Lower lobe of right lung (tissue), 2 donors: ENCODE measurements around the gene TRIP12. TPM values are rescaled to one million over a fixed set of nuclear protein-coding genes. Genes with fewer than 3 reads are reported as not detected.
"Not testable (repeated sequence)": the region's sequence is repeated elsewhere in the genome, so short reads cannot be mapped to it uniquely, and the experiment has no call there.

ENCODE experiments used
- ATAC-seq, 2 donors: fragments of 200-7000 bp; cut with Tn5 transposase; one replicate each; pipeline ENCODE4 v1.9.1; 2020 to 2022; ENCODE audit warnings: mild to moderate bottlenecking in 2 of 2, moderate library complexity in 2 of 2
- DNase-seq: peaks from one replicate; pipeline ENCODE4 v3.0.0-alpha.2; 2020
- H3K27ac ChIP-seq: fragments of 200-600 bp; one replicate; pipeline ENCODE4 v1.8.0; 2022
- H3K27me3 ChIP-seq: fragments of 200-600 bp; one replicate; pipeline ENCODE4 v1.8.0; 2022; ENCODE audit warnings: low read depth
- H3K36me3 ChIP-seq: fragments of 200-600 bp; one replicate; pipeline ENCODE4 v1.8.0; 2022; ENCODE audit warnings: mild to moderate bottlenecking
- H3K4me1 ChIP-seq: fragments of 200-600 bp; one replicate; pipeline ENCODE4 v1.8.0; 2022
- H3K4me3 ChIP-seq: fragments of 200-600 bp; one replicate; pipeline ENCODE4 v1.8.0; 2022; ENCODE audit warnings: mild to moderate bottlenecking
- H3K9me3 ChIP-seq: fragments of 200-600 bp; one replicate; pipeline ENCODE4 v1.8.0; 2022
- intact Hi-C: fragments of 100-400 bp; cut with DNase I; formaldehyde crosslinking; loops from one replicate; pipeline ENCODE4 v1.11.0; 2022
- total RNA-seq: library from RNA; stranded (reverse); fragmentation: NEBNext Ultra II Directional; extraction: Animal tissue kit (Norgen Biotek cat#: 25700); gene quantifications from one replicate; pipeline ENCODE4 v1.2.1, GENCODE V29; 2021
- TF ChIP-seq, protein P1 (sequence below): fragments of 200-600 bp; IDR thresholded peaks from one replicate; pipeline ENCODE4 v1.8.0; 2022; ENCODE audit warnings: antibody characterized with exemption, mild to moderate bottlenecking
- donor health status: DM: no; HTN: yes; CAD: no; lungs with severe emphysema.

The TRIP12 gene
- total RNA-seq, 1 donor from 2014 or later: 229 TPM

DNA sequence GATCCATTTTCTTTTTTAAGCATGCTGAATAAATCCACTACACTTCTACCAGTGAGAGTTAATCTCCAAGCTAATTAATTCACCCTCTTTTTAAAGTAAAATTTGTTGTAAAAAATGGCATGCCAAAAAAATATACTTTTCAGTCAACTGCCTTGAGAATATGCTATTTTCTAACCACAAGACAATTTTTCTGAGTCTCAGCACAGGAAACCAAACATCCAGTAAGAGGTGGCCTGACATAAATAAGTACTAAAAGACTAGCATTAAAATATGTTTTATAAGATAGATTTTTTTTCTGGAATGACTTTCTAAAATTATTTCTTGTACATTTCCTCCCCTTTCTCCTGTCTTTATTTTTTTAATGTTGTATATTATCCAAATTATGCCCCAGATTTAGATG is 3.4 kb upstream of the TRIP12 start:
- TF ChIP-seq, protein P1, sequence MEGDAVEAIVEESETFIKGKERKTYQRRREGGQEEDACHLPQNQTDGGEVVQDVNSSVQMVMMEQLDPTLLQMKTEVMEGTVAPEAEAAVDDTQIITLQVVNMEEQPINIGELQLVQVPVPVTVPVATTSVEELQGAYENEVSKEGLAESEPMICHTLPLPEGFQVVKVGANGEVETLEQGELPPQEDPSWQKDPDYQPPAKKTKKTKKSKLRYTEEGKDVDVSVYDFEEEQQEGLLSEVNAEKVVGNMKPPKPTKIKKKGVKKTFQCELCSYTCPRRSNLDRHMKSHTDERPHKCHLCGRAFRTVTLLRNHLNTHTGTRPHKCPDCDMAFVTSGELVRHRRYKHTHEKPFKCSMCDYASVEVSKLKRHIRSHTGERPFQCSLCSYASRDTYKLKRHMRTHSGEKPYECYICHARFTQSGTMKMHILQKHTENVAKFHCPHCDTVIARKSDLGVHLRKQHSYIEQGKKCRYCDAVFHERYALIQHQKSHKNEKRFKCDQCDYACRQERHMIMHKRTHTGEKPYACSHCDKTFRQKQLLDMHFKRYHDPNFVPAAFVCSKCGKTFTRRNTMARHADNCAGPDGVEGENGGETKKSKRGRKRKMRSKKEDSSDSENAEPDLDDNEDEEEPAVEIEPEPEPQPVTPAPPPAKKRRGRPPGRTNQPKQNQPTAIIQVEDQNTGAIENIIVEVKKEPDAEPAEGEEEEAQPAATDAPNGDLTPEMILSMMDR: no peak
- no peak for DNase-seq
- intact Hi-C loops: no loop called here
- Histone ChIP-seq H3K36me3 (no peaks in the 10 kb centered on the region), H3K27ac (no peak overlapping the region), H3K27me3 (no peaks in the 10 kb centered on the region), H3K4me3 (no peak overlapping the region), H3K4me1 (peaks cover 12% of the 10 kb centered on the region), H3K9me3 (no peaks in the 10 kb centered on the region)
- no peak for ATAC-seq

DNA sequence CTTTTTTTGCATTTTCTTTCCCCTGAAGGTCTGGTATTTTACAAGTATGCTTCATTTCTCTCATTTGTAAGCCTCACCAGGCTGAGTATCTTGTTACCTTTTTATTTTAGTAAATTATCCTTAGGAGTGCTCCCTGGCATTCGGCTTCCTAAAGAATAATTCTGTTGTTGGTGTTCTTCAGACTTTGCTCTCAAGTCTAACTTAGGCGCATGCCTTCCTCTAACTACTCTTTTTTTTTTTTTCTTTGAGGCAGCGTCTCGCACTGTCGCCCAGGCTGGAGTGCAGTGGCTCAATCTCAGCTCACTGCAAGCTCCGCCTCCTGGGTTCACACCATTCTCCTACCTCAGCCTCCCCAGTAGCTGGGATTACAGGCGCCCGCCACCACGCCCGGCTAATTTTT is 2.7 kb upstream of the TRIP12 start:
- H3K36me3 ChIP-seq, ATAC-seq, DNase-seq, intact Hi-C loops, H3K4me3 ChIP-seq, H3K9me3 ChIP-seq, H3K27ac ChIP-seq, H3K27me3 ChIP-seq: not testable (repeated sequence)
- H3K4me1 ChIP-seq: peaks cover 19% of the 10 kb centered on the region

DNA sequence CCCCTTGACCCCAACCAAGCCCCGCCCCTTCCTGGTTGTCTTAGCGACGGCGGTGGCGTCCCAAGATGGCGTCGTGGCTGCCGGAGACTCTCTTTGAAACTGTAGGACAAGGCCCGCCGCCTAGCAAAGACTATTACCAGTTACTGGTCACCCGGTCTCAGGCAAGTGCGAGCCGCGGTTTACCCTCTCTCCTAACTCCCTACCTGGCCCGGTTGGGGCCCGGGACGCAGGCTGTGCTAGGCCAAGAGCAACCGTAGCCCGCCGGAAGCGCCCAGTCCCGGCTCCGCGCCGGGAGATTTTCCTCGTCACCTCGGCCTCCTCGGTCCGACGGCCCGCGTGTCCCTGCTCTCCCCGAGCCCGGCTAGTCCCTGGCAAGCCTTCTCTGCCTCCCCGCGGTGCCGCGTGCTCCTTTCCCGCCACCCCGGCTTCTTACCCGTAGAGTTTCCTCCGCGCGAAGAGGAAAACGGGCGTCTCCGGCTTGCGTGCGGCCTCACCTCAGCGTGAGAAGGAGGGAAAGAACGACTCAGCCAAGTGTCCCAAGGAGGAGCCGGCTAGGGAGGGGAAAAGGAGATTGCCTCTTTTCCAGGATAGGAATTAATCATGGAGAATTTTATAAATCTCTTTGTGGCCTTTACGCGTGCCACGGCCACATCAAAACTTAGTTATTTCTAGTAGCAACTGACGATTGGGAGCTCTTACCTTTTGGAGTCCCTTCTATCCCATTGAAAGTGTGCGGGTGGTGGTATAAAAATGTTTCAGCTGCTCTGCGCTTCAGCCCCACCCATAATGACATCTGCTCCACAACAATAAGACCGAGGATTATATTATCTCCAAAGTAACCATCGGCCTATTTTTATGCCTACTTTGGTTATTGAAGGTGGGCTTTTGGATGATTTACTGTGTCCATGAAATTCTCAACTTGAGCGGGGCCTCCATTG is 909 bp upstream of the TRIP12 start, which contains the start of gene FBXO36:
FBXO36 (plus strand) TSS at position 55 of the 938 bp plus-strand sequence; CDS start at position 66, 11 bp downstream.
- intact Hi-C loops: no loop called here
- peak; percentile 87 to 88 for ATAC-seq
- peak; percentile 91 for DNase-seq
- no peaks in the 10 kb centered on the region for H3K9me3 ChIP-seq
- peaks cover 26% of the 10 kb centered on the region for H3K4me1 ChIP-seq
- H3K27ac ChIP-seq: peak within 1 kb of the TSS; percentile 95
- peak within 1 kb of the TSS; percentile 88 for H3K4me3 ChIP-seq
- TF ChIP-seq, protein P1: no peak
- no peaks in the 10 kb centered on the region for H3K27me3 ChIP-seq
- peaks cover 5% of the 10 kb centered on the region for H3K36me3 ChIP-seq

DNA sequence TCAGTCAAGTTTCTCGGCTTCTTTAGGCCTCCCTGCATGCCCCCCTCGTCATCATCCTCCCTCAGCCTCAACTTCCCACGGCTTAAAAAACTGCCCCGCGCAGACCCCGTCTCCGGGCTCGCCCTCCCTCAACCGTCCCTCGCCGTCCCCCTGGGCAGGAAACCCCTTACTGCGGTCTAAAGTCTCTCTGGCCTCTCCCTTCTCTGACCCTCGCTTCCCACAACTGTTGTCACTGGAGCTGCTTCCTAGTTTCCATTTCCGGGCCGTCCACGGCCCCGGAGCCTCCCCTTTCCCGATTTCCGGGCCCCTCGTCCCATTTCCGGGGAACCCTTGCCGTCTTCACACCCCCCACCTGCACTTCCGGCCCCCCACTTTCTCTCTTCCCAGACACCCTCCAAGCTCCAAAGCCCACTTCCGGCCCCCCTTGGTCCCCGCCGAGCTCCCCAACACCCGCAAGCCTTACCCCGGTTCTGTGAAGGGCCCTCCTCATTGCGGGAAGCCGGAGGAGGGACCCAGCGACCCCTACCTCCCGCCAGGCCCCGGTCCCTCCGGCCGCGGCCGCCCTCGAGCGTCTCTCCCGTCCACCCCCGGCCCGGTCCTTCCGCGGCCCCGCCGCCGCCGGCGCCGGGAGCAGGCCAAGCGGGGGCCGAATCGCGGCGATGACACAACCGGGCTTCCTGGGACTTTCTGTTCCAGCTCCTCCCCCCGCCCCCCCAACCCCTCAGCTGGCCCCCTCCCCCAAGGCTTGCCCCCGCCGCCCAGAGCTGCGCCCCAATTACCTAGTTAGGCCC is 513 bp downstream of the TRIP12 start:
- peak; percentile 84 for DNase-seq
- Histone ChIP-seq H3K27ac (peak overlapping the region; percentile 95), H3K27me3 (no peaks in the 10 kb centered on the region), H3K36me3 (peaks cover 6% of the 10 kb centered on the region), H3K4me3 (peak overlapping the region; percentile 88), H3K9me3 (no peaks in the 10 kb centered on the region), H3K4me1 (peaks cover 26% of the 10 kb centered on the region)
- TF ChIP-seq, protein P1: no peak
- intact Hi-C loops: no loop called here
- peak; percentile 70 for ATAC-seq

DNA sequence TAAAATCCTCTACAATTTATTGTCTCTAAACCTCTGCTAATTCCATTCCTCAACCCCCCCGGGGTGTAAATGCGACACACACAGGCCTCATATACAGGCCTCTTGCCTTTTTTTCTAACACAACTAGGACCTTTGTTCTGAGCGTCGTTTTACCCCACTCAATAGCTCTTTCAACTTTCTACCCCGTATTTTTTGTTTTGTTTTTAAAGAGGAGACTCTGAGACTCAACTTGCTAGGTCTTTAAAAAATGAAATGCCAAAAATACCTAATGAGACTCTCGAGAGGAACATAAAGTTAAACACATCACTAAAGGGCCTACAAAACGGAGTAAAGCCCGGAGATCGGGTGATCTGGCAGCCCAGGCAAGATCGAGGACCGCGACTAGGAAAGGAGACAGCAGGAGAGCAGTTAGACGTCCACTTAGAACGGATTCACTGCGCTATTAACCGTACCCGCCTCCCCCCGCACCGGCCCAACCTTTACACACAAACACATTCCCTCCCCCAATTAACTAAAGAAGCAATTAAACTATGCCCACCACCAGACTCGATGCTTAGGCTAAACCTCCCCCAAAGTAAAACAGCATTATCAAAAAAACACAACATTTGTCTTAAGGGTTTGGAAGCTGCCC is 1.7 kb downstream of the TRIP12 start:
- ATAC-seq (no peak), DNase-seq (no peak)
- H3K4me1 ChIP-seq: peaks cover 29% of the 10 kb centered on the region
- TF ChIP-seq, protein P1: no peak
- peak overlapping the region; percentile 95 for H3K27ac ChIP-seq
- peaks cover 6% of the 10 kb centered on the region for H3K36me3 ChIP-seq
- no peaks in the 10 kb centered on the region for H3K27me3 ChIP-seq
- H3K9me3 ChIP-seq: no peaks in the 10 kb centered on the region
- peak overlapping the region; percentile 88 for H3K4me3 ChIP-seq
- intact Hi-C loops: no loop called here
